Smooth muscle cell (in vitro differentiated cells): ENCODE measurements around the gene TCF7L1. TPM values are rescaled to one million over a fixed set of nuclear protein-coding genes. Genes with fewer than 3 reads are reported as not detected.
"Not testable (repeated sequence)": the region's sequence is repeated elsewhere in the genome, so short reads cannot be mapped to it uniquely, and the experiment has no call there.

ENCODE experiments used
- DNase-seq: peaks from one replicate; lab custom pipeline; 2025; ENCODE audit not compliant: unreplicated experiment; lab: John Stamatoyannopoulos, UW
- H2AFZ ChIP-seq: fragments of 200-600 bp; sonication (generic); 2 replicates; pipeline ENCODE4 v1.6.0; 2016; ENCODE audit warnings: antibody characterized with exemption, low read depth, mild to moderate bottlenecking
- H3F3A ChIP-seq: fragments of 200-600 bp; sonication (generic); 2 replicates; pipeline ENCODE4 v1.6.0; 2017; ENCODE audit warnings: antibody characterized with exemption, low read depth
- H3K27ac ChIP-seq: fragments of 200-600 bp; sonication (generic); 2 replicates; pipeline ENCODE4 v1.5.1; 2016; ENCODE audit warnings: low read depth, mild to moderate bottlenecking
- H3K27me3 ChIP-seq: fragments of 200-600 bp; sonication (generic); 2 replicates; pipeline ENCODE4 v1.6.1; 2016; ENCODE audit warnings: low read depth, mild to moderate bottlenecking
- H3K36me3 ChIP-seq: fragments of 200-600 bp; sonication (generic); 2 replicates; pipeline ENCODE4 v1.5.1; 2016; ENCODE audit warnings: low read depth
- H3K4me1 ChIP-seq: fragments of 200-600 bp; sonication (generic); 2 replicates; pipeline ENCODE4 v1.5.1; 2016; ENCODE audit warnings: low read depth
- H3K4me2 ChIP-seq: fragments of 200-600 bp; sonication (generic); 2 replicates; pipeline ENCODE4 v1.6.0; 2016; ENCODE audit warnings: mild to moderate bottlenecking
- H3K4me3 ChIP-seq: fragments of 200-600 bp; sonication (generic); 2 replicates; pipeline ENCODE4 v1.5.1; 2016; ENCODE audit warnings: mild to moderate bottlenecking
- H3K79me2 ChIP-seq: fragments of 200-600 bp; sonication (generic); 2 replicates; pipeline ENCODE4 v1.6.0; 2016; ENCODE audit warnings: low read depth, mild to moderate bottlenecking
- H3K9ac ChIP-seq: fragments of 200-600 bp; sonication (generic); 2 replicates; pipeline ENCODE4 v1.6.0; 2016; ENCODE audit warnings: low read depth
- H3K9me3 ChIP-seq: fragments of 200-600 bp; sonication (generic); replicated peaks from 2 replicates; pipeline ENCODE4 v1.5.1; 2016; ENCODE audit warnings: low read depth
- H4K20me1 ChIP-seq: fragments of 200-600 bp; sonication (generic); 2 replicates; pipeline ENCODE4 v1.6.0; 2016; ENCODE audit warnings: low read depth
- WGBS: methylation state at CpG from one replicate; pipeline ENCODE4 v1.1.7; 2016; ENCODE audit warnings: low lambda C conversion rate; 5-methylcytosine and 5-hydroxymethylcytosine counted together
- polyA plus RNA-seq: library from polyadenylated mRNA; unstranded; fragments of >200 nt; fragmentation: Nextera tagmentation; extraction: Ambion mirVana; gene quantifications from 2 replicates; pipeline ENCODE4 v1.2.1, GENCODE V29; 2016
- total RNA-seq: library from RNA; depleted of rRNA; stranded (reverse); fragments of >200 nt; gene quantifications from 2 replicates; pipeline ENCODE4 v1.2.3, GENCODE V29; 2014
- TF ChIP-seq, protein P1 (sequence below): fragments of 200-600 bp; sonication (generic); IDR thresholded peaks from 2 replicates; pipeline ENCODE4 v1.5.1; 2017; ENCODE audit warnings: borderline replicate concordance, mild to moderate bottlenecking, antibody characterized with exemption; ENCODE audit not compliant: insufficient read depth, poor library complexity, severe bottlenecking

The TCF7L1 gene
- total and polyA plus RNA-seq, 2 experiments from 2014 or later = 4.5 to 15.2 TPM

DNA sequence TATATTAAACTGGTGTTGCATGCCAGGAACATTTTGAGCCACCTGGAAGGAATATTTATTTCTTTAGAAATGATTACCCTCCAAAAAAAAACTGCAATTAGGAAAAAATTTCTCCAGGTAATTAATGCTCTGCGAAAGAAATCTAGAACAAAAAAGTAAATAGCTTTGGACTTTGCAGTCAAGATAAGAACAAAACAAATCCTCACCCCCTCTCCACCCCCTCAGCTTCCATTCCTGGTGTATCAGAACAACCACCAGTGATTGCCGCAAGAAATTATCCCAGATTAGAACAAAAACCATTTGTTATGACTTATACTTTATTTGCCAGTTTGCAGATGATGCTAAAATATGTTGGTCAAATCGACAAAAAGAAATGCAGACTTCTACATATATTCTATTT, 17.0 kb upstream of the TCF7L1 start:
- Histone ChIP-seq H3K4me3 (no peak overlapping the region), H3K4me1 (peaks cover 7% of the 10 kb centered on the region), H2AFZ (no peak overlapping the region), H3K27ac (no peak overlapping the region), H3K9me3 (no peaks in the 10 kb centered on the region), H3K4me2 (no peak overlapping the region), H3K36me3 (no peaks in the 10 kb centered on the region), H3K9ac (no peak overlapping the region), H3K27me3 (no peaks in the 10 kb centered on the region), H4K20me1 (no peaks in the 10 kb centered on the region), H3F3A (no peaks in the 10 kb centered on the region), H3K79me2 (no peaks in the 10 kb centered on the region)
- no peak for DNase-seq
- TF ChIP-seq, protein P1, sequence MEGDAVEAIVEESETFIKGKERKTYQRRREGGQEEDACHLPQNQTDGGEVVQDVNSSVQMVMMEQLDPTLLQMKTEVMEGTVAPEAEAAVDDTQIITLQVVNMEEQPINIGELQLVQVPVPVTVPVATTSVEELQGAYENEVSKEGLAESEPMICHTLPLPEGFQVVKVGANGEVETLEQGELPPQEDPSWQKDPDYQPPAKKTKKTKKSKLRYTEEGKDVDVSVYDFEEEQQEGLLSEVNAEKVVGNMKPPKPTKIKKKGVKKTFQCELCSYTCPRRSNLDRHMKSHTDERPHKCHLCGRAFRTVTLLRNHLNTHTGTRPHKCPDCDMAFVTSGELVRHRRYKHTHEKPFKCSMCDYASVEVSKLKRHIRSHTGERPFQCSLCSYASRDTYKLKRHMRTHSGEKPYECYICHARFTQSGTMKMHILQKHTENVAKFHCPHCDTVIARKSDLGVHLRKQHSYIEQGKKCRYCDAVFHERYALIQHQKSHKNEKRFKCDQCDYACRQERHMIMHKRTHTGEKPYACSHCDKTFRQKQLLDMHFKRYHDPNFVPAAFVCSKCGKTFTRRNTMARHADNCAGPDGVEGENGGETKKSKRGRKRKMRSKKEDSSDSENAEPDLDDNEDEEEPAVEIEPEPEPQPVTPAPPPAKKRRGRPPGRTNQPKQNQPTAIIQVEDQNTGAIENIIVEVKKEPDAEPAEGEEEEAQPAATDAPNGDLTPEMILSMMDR = no peak
- WGBS = 82% methylated on average over 3 of the region's 3 CpGs

DNA sequence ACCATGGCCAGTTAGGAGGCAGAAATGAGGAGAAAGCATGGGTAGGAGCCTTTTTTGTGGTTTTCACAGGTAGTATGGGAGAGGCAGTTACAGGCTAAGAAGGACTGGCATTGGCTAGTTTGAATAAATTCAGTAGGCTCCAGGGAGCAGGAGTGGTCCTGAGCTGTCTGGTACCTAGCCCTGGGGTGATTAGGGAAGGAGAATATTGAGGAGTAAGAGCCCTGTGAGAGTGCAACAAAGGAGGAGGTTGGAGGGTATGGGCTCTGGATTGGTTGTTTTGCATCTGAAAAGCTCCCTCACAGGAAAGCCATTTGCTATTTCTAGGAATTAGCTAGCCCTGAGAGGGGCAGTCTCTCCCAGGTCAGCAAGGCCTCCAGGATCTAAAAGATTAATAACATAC, 13.3 kb upstream of the TCF7L1 start:
- TF ChIP-seq, protein P1 = no peak
- Histone ChIP-seq H3K9ac (no peak overlapping the region), H3K27ac (no peak overlapping the region), H2AFZ (no peak overlapping the region), H3K9me3 (no peaks in the 10 kb centered on the region), H3F3A (no peaks in the 10 kb centered on the region), H3K4me3 (no peak overlapping the region), H3K4me2 (no peak overlapping the region), H4K20me1 (no peaks in the 10 kb centered on the region), H3K4me1 (peaks cover 7% of the 10 kb centered on the region), H3K36me3 (no peaks in the 10 kb centered on the region), H3K79me2 (no peaks in the 10 kb centered on the region), H3K27me3 (no peaks in the 10 kb centered on the region)
- DNase-seq = no peak

DNA sequence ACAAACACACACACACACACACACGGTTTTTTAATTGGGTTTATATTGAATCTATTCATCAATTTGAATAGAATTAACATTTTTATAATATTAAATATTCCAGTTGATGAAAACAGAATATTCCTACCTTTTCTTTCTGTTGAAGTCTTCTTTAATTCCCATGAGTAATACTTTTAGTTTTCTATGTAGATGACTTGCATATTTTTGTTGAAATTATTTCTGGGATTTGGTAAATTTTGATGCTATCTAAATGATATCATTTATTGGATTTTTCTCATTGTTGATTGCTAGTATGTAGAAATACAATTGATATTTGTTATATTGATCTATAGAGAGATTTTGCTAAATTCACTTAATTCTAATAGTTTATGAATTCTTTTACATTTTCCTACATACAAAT, 12.8 kb upstream of the TCF7L1 start:
- no peaks in the 10 kb centered on the region for H3F3A ChIP-seq
- no peaks in the 10 kb centered on the region for H3K9me3 ChIP-seq
- H3K27ac ChIP-seq = no peak overlapping the region
- WGBS = 17% methylated on average over 1 of the region's 1 CpG
- H2AFZ ChIP-seq = no peak overlapping the region
- H3K36me3 ChIP-seq = no peaks in the 10 kb centered on the region
- no peak overlapping the region for H3K9ac ChIP-seq
- no peaks in the 10 kb centered on the region for H4K20me1 ChIP-seq
- H3K4me1 ChIP-seq = peaks cover 7% of the 10 kb centered on the region
- no peak overlapping the region for H3K4me2 ChIP-seq
- H3K4me3 ChIP-seq = no peak overlapping the region
- DNase-seq = no peak
- TF ChIP-seq, protein P1 = no peak
- no peaks in the 10 kb centered on the region for H3K27me3 ChIP-seq
- H3K79me2 ChIP-seq = no peaks in the 10 kb centered on the region

DNA sequence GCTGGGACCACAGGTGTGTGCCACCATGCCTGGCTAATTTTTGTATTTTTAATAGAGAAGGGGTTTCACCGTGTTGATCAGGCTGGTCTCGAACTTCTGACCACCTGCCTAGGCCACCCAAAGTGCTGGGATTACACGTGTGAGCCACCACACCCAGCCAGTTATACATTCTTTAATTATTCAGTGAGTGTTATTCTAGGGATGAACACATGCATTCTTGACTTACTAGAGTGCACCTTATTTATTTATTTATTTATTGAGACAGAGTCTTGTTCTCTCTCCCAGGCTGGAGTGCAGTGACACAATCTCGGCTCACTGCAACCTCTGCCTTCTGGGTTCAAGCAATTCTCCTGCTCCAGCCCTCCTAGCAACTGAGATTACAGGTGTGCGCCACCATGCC, 6.7 kb upstream of the TCF7L1 start:
- not testable (repeated sequence) for H4K20me1 ChIP-seq, H3K36me3 ChIP-seq, H2AFZ ChIP-seq, H3K27me3 ChIP-seq, H3F3A ChIP-seq, H3K79me2 ChIP-seq, H3K27ac ChIP-seq, H3K9me3 ChIP-seq, H3K4me1 ChIP-seq, H3K4me2 ChIP-seq, H3K9ac ChIP-seq, DNase-seq, H3K4me3 ChIP-seq
- WGBS = 92% methylated on average over 5 of the region's 5 CpGs
